Fibroblast of lung (primary cell): ENCODE data around the gene ZNF710. TPM values are rescaled to one million over a fixed set of nuclear protein-coding genes. Genes with fewer than 3 reads are reported as not detected.
A peak's percentile ranks its signal among the peaks of the same experiment; 100 is the strongest.

Experiments used
- DNase-seq, 2 donors: peaks; one replicate each; pipeline versions ENCODE4 v3.0.0 to v3.0.0-alpha.2; 2010; ENCODE audit warnings: low read depth in 2 of 2
- H2AFZ ChIP-seq: 2 replicates; pipeline ENCODE4 v1.5.1; 2012; ENCODE audit warnings: low read length, control low read depth, inconsistent platforms
- H3K27ac ChIP-seq: 2 replicates; pipeline ENCODE4 v1.5.1; 2011; ENCODE audit warnings: low read length, control low read depth; ENCODE audit not compliant: insufficient read depth
- H3K27me3 ChIP-seq: 2 replicates; pipeline ENCODE4 v1.5.1; 2011; ENCODE audit warnings: mild to moderate bottlenecking, low read length; ENCODE audit not compliant: control insufficient read depth, insufficient read depth
- H3K36me3 ChIP-seq: 2 replicates; pipeline ENCODE4 v1.5.1; 2011; ENCODE audit warnings: low read length; ENCODE audit not compliant: control insufficient read depth, insufficient read depth
- H3K4me1 ChIP-seq: 2 replicates; pipeline ENCODE4 v1.5.1; 2011; ENCODE audit warnings: low read length; ENCODE audit not compliant: control insufficient read depth, insufficient read depth; ENCODE audit errors: extremely low read depth
- H3K4me2 ChIP-seq: 2 replicates; pipeline ENCODE4 v1.5.1; 2011; ENCODE audit warnings: low read length, control low read depth; ENCODE audit not compliant: insufficient read depth; ENCODE audit errors: extremely low read depth
- H3K4me3 ChIP-seq, 4 experiments: fragments of 200-600 bp in 1 of 4; sonication (generic) in 1 of 4; replicated peaks in 1 of 4; 2 replicates each; pipeline ENCODE4 v1.5.1; 2011 to 2016; ENCODE audit warnings: low read length in 4 of 4, low read depth in 3 of 4, mild to moderate bottlenecking in 3 of 4, control low read depth in 2 of 4, inconsistent platforms in 1 of 4, mixed read lengths in 1 of 4; ENCODE audit not compliant: insufficient read depth in 1 of 4; ENCODE audit errors: control extremely low read depth in 1 of 4
- H3K79me2 ChIP-seq: 2 replicates; pipeline ENCODE4 v1.5.1; 2012; ENCODE audit warnings: mild to moderate bottlenecking, low read length, inconsistent platforms; ENCODE audit not compliant: control insufficient read depth, insufficient read depth
- H3K9ac ChIP-seq: 2 replicates; pipeline ENCODE4 v1.5.1; 2011; ENCODE audit warnings: mild to moderate bottlenecking, low read length, control low read depth; ENCODE audit not compliant: insufficient read depth
- H3K9me3 ChIP-seq: 2 replicates; pipeline ENCODE4 v1.5.1; 2012; ENCODE audit warnings: low read depth, low read length; ENCODE audit not compliant: control insufficient read depth, insufficient read depth
- H4K20me1 ChIP-seq: 2 replicates; pipeline ENCODE4 v1.5.1; 2011; ENCODE audit warnings: low read length; ENCODE audit not compliant: control insufficient read depth, insufficient read depth; ENCODE audit errors: extremely low read depth
- CTCF ChIP-seq, 2 donors: IDR thresholded peaks in 1 of 2; conservative IDR thresholded peaks in 1 of 2; 1 replicate in 1 of 2; 2 replicates in 1 of 2; pipeline ENCODE4 v1.5.1; 2011 to 2012; ENCODE audit warnings: low read length in 2 of 2, control low read depth in 1 of 2, inconsistent platforms in 1 of 2, low read depth in 1 of 2, mild to moderate bottlenecking in 1 of 2
- EZH2 ChIP-seq: IDR thresholded peaks from 2 replicates; pipeline ENCODE4 v1.5.1; 2012; ENCODE audit warnings: low read length, control low read depth, mild to moderate bottlenecking; ENCODE audit errors: missing control alignments
- polyA plus RNA-seq, 2 donors: library from polyadenylated mRNA; depleted of rRNA in 1 of 2; stranded (reverse) in 1 of 2; unstranded in 1 of 2; fragments of >200 nt; gene quantifications; 2 replicates each; pipeline ENCODE4 v1.2.1, GENCODE V29; 2011 to 2012; ENCODE audit warnings: missing spikeins in 1 of 2
- total RNA-seq: library from RNA; depleted of rRNA; stranded (reverse); fragments of >200 nt; gene quantifications from 2 replicates; pipeline ENCODE4 v1.2.1, GENCODE V29; 2014

ZNF710 gene
- total and polyA plus RNA-seq, 2 donors (not counting 1 experiment from before 2014, with no cell fraction given): 2.1 to 9.4 TPM

GRCh38 chr15:90002428-90002844, 1.3 kb downstream of the ZNF710 start:
- Histone ChIP-seq H3K4me2 (peak overlapping the region; percentile 93), H3K27ac (peak overlapping the region; percentile 96), H3K36me3 (no peaks in the 10 kb centered on the region), H3K4me1 (peaks cover 35% of the 10 kb centered on the region), H4K20me1 (no peaks in the 10 kb centered on the region), H2AFZ (peak overlapping the region; percentile 9), H3K27me3 (no peaks in the 10 kb centered on the region), H3K9me3 (no peaks in the 10 kb centered on the region), H3K9ac (peak overlapping the region; percentile 84), H3K4me3 (peak overlapping the region; percentile 74 to 82 (median 76)), H3K79me2 (peaks cover 37% of the 10 kb centered on the region)
- TF ChIP-seq CTCF (conservative IDR thresholded peaks at IDR 0.05 in 1 of 2, IDR thresholded peaks at IDR 0.05 in 1 of 2; ENCODE audit: low read depth in 1 of 2, low read length in 2 of 2) (no peak), EZH2 (no peak)
- peak; percentile 52 to 57 for DNase-seq

- H3K79me2 ChIP-seq: peaks cover 47% of the 10 kb centered on the region
- no peaks in the 10 kb centered on the region for H3K36me3 ChIP-seq
- peak overlapping the region; percentile 70 for H3K4me2 ChIP-seq
- no peak overlapping the region for H3K9ac ChIP-seq
- H3K9me3 ChIP-seq: no peaks in the 10 kb centered on the region
- no peaks in the 10 kb centered on the region for H4K20me1 ChIP-seq
- peak overlapping the region; percentile 96 for H3K27ac ChIP-seq
- peaks cover 31% of the 10 kb centered on the region for H3K4me1 ChIP-seq
- TF ChIP-seq CTCF (conservative IDR thresholded peaks at IDR 0.05 in 1 of 2, IDR thresholded peaks at IDR 0.05 in 1 of 2; ENCODE audit: low read depth in 1 of 2, low read length in 2 of 2) (no peak), EZH2 (no peak)
- no peak overlapping the region for H2AFZ ChIP-seq
- no peaks in the 10 kb centered on the region for H3K27me3 ChIP-seq
- DNase-seq: peak in 1 of 2 donors; percentile 20
- peak overlapping the region in 2 of 4 experiments; percentile 9 to 74 for H3K4me3 ChIP-seq
These were observed 2.6 kb downstream of the ZNF710 start for GRCh38 chr15:90003736-90004135.

GRCh38 chr15:90004252-90004651, 3.1 kb downstream of the ZNF710 start:
- TF ChIP-seq EZH2: no peak
- no peak for TF ChIP-seq CTCF (conservative IDR thresholded peaks at IDR 0.05 in 1 of 2, IDR thresholded peaks at IDR 0.05 in 1 of 2; ENCODE audit: low read depth in 1 of 2, low read length in 2 of 2)
- Histone ChIP-seq H3K27me3 (no peaks in the 10 kb centered on the region), H3K36me3 (no peaks in the 10 kb centered on the region), H3K79me2 (peaks cover 52% of the 10 kb centered on the region), H3K27ac (peak overlapping the region; percentile 96), H3K4me2 (peak overlapping the region; percentile 79), H3K4me1 (peaks cover 30% of the 10 kb centered on the region), H4K20me1 (no peaks in the 10 kb centered on the region), H2AFZ (no peak overlapping the region), H3K4me3 (peak overlapping the region; percentile 9 to 74 (median 27)), H3K9me3 (no peaks in the 10 kb centered on the region), H3K9ac (peak overlapping the region; percentile 67)
- DNase-seq: peak in 1 of 2 donors; percentile 57
